Measurements from ENCODE around the gene DENND1B.
"Not testable (repeated sequence)": the region's sequence is repeated elsewhere in the genome, so short reads cannot be mapped to it uniquely, and the experiment has no call there.

DENND1B gene

DNA sequence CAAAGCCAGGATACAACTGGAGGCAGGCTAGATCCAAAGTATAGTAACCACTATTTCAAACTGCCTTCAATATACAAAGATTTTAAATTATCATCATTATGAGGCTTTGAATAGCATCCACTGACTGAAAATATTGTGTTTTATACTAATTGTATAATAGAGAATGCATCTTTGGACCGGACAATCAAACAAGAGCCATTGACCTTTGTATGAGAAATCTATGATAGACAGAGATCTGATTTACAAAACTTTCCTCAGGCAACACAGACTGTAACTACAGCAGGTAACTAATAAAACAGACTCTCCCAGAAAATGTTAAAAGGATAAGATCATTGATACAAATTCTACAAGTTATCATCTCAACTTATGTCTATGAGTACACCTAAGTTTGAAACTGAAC, 152.9 kb downstream of the DENND1B start:
- no peak for DNase-seq (ENCODE audit: low spot score)

DNA sequence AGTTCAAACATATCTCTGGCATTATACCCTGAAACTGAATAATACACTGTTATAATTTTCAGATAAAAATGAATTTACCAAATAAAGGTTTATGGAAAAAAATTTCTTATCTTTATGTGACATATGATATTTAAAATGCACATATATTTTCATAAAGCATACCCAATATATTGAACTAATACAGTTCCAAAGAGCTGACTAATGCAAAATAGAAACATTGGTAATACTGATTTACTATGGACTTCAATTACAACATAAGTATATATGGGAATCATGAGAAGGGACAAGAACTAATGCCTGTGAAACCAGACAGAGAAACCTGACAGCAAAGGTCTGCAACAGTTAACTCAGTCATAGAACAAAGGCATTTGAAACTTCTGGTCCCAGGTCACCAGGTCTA, 153.5 kb downstream of the DENND1B start:
- no peak for DNase-seq (ENCODE audit: low spot score)

DNA sequence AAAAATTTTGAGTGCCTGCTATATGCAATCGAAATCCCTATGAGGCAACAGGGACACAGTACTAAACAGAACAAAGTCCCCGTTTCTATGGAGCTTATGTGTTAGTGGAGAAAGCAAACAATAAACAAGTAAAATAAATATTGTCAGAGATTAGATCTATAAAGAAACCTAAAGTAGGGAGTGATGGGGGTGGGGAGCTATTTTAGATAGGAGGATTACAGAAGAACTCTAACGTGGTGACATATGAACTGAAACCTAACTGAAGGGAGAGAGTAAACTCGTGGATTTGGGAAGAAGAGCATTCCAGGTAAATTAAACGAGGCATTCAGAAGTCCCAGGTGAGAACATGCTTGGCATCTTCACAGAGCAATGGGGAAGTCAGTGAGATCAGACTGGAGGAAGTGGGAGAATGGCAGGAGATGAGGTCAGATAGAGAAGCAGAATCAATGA, 154.5 kb downstream of the DENND1B start:
- no peak for DNase-seq (ENCODE audit: low spot score)

GRCh38 chr1:197619008-197619640, 156.2 kb downstream of the DENND1B start:
- peak; percentile 12 for DNase-seq (ENCODE audit: low spot score)

DNA sequence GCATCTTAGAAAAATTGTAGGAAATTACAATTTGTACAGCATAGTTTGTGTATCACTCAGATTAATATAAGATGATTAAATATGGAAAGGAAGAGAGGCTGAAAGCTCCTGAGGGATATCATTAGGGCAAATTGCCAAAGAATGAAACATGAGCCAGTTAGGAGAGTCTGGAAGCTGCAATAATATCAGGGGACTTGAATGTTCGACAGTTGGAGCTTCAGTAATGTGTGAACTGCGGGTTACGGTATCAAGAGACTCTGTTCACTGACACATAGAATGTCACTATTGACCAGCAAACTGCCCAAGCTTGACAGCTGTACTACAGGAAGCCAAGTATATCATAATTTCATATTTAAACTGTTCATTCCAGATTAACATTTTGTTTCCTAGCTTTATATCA, 157.2 kb downstream of the DENND1B start:
- no peak for DNase-seq (ENCODE audit: low spot score)

- DNase-seq (ENCODE audit: low spot score) = no peak
Measured at GRCh38 chr1:197615693-197616011, 159.6 kb downstream of the DENND1B start.

GRCh38 chr1:197614916-197615692, 160.2 kb downstream of the DENND1B start:
- DNase-seq (ENCODE audit: low spot score) = peak; percentile 40

DNA sequence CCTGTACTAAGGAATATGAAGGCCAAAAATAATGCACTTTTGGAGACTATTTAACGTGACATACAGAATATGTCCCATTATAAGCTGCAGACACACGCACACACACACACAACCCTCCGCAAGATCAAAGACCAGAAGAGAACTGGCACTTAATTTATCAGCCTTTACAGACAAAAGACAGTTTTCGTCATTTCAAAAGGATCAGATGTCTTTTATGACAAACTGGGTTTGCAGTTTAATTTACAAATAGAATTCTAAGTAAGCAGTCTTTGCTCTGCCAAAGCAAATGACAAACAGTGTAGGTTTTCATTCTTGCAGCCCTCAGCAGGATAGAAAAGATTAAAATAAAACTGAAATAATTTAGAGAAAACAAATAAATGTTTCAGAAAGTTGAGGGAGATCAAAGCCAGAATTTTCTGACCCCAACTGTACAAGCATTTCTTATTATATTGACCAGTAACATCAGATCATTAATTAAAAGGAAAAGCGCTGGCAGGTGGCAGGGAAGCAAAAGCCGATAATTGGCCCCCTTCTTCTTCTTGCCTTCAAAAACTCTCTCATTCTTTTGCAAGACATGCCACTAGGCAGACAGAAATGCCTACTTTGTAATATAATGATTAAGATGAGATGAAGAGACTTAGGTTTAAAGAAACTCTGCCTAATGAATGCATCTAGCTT, 169.0 kb downstream of the DENND1B start:
- no peak for DNase-seq (ENCODE audit: low spot score)

DNA sequence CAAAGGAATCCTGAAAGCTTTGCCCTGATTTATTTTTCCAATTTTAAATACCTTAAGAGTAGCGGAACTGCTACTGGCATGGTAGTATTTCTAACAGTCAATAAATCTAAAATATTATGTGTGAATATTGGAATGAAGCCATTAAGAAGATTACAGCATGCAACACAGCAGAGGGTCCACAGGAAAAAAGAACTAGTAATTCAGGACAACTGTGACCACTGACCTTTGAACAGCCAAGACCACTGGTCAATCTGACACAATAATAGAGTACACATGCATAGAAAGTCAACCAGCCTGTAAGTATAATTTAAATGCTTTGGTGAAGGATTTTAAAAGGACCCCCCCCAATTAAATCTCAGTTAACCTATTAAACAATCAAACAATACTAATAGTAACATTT, 171.0 kb downstream of the DENND1B start:
- DNase-seq (ENCODE audit: low spot score) = no peak

- no peak for DNase-seq (ENCODE audit: low spot score)
Measured at GRCh38 chr1:197600751-197601150, 174.5 kb downstream of the DENND1B start.

- DNase-seq (ENCODE audit: low spot score) = no peak
Measured at GRCh38 chr1:197599789-197600188, 175.5 kb downstream of the DENND1B start.

- DNase-seq (ENCODE audit: low spot score) = no peak
Measured at GRCh38 chr1:197598935-197599334, 176.3 kb downstream of the DENND1B start.

GRCh38 chr1:197595304-197595904, 179.9 kb downstream of the DENND1B start:
- no peak for DNase-seq (ENCODE audit: low spot score)

DNA sequence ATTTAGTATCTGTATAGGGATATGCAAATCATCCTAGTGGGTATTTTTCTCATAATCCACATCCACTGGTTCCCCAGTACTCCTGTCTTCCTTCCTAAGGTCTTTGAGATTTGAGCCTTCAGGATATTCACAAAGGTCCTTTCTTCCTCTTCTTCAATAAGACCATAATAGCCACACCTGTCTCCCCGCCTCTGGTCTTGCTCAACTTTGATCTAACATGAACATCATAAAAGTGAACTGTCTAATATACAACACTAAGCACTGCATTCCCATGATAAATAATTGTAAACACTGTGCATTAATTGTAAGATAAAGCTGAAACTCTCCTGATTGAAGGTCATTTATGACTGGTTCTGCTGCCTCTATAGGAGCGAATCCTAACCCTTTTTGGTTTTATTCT, 184.6 kb downstream of the DENND1B start:
- no peak for DNase-seq (ENCODE audit: low spot score)

GRCh38 chr1:197585809-197586208, 189.5 kb downstream of the DENND1B start:
- no peak for DNase-seq (ENCODE audit: low spot score)

- DNase-seq (ENCODE audit: low spot score) = no peak
Measured at GRCh38 chr1:197577580-197577979, 197.7 kb downstream of the DENND1B start.

GRCh38 chr1:197575531-197575930, 199.7 kb downstream of the DENND1B start:
- not testable (repeated sequence) for DNase-seq (ENCODE audit: low spot score)

DNA sequence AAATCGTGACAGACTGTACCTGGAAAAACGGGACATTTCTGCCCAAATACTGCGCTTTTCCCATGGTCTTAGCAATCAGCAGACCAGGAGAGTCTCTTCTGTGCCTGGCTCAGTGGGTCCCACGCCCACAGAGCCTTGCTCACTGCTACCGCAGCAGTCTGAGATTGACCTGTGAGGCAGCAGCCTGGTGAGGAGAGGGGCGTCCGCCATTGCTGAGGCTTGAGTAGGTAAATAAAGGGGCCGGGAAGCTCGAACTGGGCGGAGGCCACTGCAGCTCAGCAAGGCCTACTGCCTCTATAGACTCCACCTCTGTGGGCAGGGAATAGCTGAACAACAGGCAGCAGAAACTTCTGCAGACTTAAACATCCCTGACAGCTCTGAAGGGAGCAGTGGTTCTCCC, 203.1 kb downstream of the DENND1B start:
- no peak for DNase-seq (ENCODE audit: low spot score)

GRCh38 chr1:197567442-197567841, 207.8 kb downstream of the DENND1B start:
- DNase-seq (ENCODE audit: low spot score) = no peak

GRCh38 chr1:197561041-197561440, 214.2 kb downstream of the DENND1B start:
- no peak for DNase-seq (ENCODE audit: low spot score)

- DNase-seq (ENCODE audit: low spot score) = no peak
Measured at GRCh38 chr1:197559655-197560054, 215.6 kb downstream of the DENND1B start.

- DNase-seq (ENCODE audit: low spot score) = no peak
Measured at GRCh38 chr1:197559244-197559643, 216.0 kb downstream of the DENND1B start.

DNA sequence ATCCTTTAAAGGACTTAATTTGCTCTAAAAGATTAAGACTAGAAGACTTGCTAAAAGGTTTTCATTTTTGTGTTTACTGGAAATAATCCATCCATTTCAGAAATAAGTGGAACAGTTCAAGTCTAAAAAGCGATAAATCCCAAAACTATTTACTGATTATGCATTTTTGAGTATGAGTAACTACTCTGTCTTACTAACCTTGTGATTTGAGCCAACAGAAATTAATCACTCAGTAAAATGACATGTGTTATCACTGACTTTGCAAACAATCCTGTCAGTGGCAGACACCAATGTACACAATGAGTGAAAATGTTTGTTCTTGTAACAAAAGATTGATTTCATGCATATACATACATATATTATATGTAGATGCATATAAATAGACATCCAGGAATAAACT, 218.0 kb downstream of the DENND1B start:
- DNase-seq (ENCODE audit: low spot score) = no peak

Data from AG08395 (cell line).